HEK293T (cell line): ENCODE data around the gene MYF6.

ENCODE experiments used
- CTBP1 ChIP-seq: fragments of 450-650 bp; IDR thresholded peaks from 2 replicates; pipeline ENCODE4 v1.6.1; 2016; ENCODE audit warnings: borderline replicate concordance
- ELF4 ChIP-seq: fragments of 450-650 bp; IDR thresholded peaks from 2 replicates; pipeline ENCODE4 v1.6.1; 2017; ENCODE audit warnings: antibody characterized with exemption
- FOXK2 ChIP-seq: fragments of 450-650 bp; IDR thresholded peaks from 2 replicates; pipeline ENCODE4 v1.6.1; 2016; ENCODE audit warnings: mild to moderate bottlenecking
- FOXM1 ChIP-seq: fragments of 450-650 bp; IDR thresholded peaks from 2 replicates; pipeline ENCODE4 v1.6.1; 2017; ENCODE audit warnings: mild to moderate bottlenecking, borderline replicate concordance
- HDGF ChIP-seq: fragments of 450-650 bp; IDR thresholded peaks from 2 replicates; pipeline ENCODE4 v1.6.1; 2017; ENCODE audit warnings: antibody characterized with exemption, borderline replicate concordance
- LEF1 ChIP-seq: fragments of 450-650 bp; IDR thresholded peaks from 2 replicates; pipeline ENCODE4 v1.6.1; 2017; ENCODE audit warnings: mild to moderate bottlenecking, borderline replicate concordance
- SUZ12 ChIP-seq: fragments of 450-650 bp; IDR thresholded peaks from 2 replicates; pipeline ENCODE4 v1.6.1; 2016; ENCODE audit warnings: mild to moderate bottlenecking
- TARDBP ChIP-seq: fragments of 450-650 bp; IDR thresholded peaks from 2 replicates; pipeline ENCODE4 v1.6.1; 2016
- ZNF384 ChIP-seq: fragments of 450-650 bp; IDR thresholded peaks from 2 replicates; pipeline ENCODE4 v1.6.1; 2016
- TF ChIP-seq, protein P1 (sequence below): fragments of 450-650 bp; IDR thresholded peaks from 2 replicates; pipeline ENCODE4 v1.6.1; 2016

- no peak for TF ChIP-seq ELF4
- TF ChIP-seq HDGF = no peak
- TF ChIP-seq ZNF384 = no peak
- no peak for TF ChIP-seq SUZ12
- TF ChIP-seq FOXM1 = no peak
- TF ChIP-seq, protein P1, sequence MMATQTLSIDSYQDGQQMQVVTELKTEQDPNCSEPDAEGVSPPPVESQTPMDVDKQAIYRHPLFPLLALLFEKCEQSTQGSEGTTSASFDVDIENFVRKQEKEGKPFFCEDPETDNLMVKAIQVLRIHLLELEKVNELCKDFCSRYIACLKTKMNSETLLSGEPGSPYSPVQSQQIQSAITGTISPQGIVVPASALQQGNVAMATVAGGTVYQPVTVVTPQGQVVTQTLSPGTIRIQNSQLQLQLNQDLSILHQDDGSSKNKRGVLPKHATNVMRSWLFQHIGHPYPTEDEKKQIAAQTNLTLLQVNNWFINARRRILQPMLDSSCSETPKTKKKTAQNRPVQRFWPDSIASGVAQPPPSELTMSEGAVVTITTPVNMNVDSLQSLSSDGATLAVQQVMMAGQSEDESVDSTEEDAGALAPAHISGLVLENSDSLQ = no peak
- TF ChIP-seq TARDBP = no peak
- TF ChIP-seq LEF1 = no peak
- TF ChIP-seq FOXK2 = no peak
- no peak for TF ChIP-seq CTBP1
Observed at GRCh38 chr12:80747800-80748199, 40.4 kb downstream of the MYF6 start.
